ENCODE results near the gene PLEKHF1.

DNA sequence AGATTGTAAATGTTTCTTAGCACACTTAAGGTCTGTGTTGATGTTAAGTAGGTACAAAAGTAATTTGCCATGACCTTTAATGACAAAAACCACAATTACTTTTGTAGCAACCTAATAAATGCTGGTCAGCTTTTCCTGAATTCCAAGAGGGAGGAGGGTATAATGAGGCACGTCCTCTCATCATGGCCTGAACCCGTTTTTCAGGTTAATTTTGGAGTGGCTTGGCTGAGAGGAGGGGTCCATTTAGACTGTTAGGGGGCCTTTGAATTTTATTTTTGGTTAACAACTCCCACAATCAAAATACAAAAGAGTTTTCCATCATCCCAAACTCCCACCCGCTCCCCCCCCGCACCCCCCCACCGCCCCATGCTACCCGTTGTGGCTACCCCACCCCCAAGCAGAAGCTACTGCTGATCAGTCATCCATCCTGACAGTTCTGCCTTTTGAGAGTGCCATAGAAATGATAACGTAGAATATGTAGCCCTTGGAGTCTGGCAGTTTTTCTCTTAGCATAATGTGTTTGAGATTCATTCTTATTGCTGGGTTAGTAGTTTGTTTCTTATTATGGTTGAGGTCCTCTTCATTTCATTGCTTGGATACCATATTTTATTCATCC lies 14.4 kb upstream of the PLEKHF1 start:
- TF ChIP-seq CTCF (IDR thresholded peaks at IDR 0.05): no peak
- no peak for TF ChIP-seq POLR2A (IDR thresholded peaks at IDR 0.05)
